Anterior cingulate cortex (tissue), 58 donors: ENCODE measurements around the gene BAG3.

ENCODE experiments used
- DNase-seq, 58 donors: peaks; one replicate each; lab custom pipeline; 2025; lab: John Stamatoyannopoulos, UW

The BAG3 gene

DNA sequence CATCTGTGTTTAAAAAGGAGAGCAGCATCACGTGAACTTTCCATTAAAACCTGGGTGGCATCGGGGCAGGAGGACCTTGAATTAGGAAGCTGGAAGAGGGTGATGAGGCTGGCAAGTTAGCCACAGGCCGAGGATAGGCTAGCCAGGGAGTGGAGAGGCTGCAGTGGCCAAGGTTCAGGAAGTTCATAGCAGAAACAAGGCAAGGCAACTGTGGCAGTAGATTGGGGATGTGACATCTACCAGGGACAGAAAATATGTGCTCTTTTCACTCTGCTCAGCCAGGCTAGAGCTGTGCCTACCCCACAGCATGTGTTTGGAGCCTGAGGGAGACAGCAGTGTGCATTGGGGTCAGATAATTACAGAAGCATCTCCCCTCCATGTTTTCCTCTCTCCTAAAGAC lies 72.4 kb downstream of the BAG3 start:
- DNase-seq = no peak

DNA sequence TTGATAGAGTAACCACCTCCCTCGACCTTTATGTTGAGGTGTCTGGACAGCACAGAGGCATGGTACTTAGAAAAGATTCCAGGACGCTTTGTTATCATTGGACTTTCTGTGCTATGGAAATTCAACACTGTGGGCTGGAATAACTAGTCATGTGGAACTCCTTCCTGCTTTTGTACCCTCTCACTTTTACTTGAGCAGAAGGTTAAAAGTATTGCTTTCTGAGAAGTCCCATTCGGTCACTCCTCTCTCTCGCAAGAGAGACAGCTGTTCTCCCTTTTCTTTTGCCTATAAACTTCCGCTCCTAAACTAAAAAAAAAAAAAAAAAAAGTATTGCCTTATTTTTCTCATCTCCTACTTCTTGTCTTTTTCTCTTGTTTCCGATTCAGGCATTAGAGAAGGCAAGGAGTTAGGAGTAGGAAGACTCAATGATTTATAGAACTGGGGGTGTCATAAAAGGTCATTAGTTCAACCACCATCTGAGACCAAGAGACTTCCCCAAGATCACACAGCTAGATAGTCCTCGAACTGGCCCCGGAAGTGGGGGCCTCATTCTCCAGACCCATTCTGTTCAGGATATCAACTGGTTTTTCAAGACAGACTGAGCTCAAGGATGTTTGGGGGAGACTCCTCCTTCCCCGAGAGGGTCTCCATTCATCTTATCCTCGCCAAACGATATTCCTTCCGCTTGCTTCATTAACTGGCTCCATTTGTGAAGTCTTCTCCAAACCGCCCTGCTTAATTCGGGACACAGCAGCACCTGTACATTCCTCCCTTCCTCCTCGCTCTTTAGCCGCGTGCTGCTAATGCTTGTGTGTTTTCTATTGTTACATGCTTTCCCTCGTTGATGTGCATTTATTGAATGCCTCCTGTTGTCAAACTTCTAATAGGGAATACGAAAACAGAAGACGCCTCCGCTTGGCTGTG lies 73.7 kb downstream of the BAG3 start:
- no peak for DNase-seq

GRCh38 chr10:119725517-119725827 lies 74.3 kb downstream of the BAG3 start:
- peak in 1 of 58 donors; percentile 58 for DNase-seq

- peak in 57 of 58 donors; percentile 75 to 100 (median 99) for DNase-seq
Observed at GRCh38 chr10:119725828-119726675, 74.9 kb downstream of the BAG3 start, which contains the start of gene INPP5F. Gene INPP5F, plus strand, starts transcription at chr10:119726050. Its CDS starts 213 bp downstream, at chr10:119726263.

GRCh38 chr10:119726676-119727261 lies 75.6 kb downstream of the BAG3 start:
- DNase-seq = no peak
